Tibial nerve (tissue), 4 donors: ENCODE data around the gene URI1. TPM values are rescaled to one million over a fixed set of nuclear protein-coding genes. Genes with fewer than 3 reads are reported as not detected.
"Not testable (repeated sequence)": the region's sequence is repeated elsewhere in the genome, so short reads cannot be mapped to it uniquely, and the experiment has no call there.

Experiments
- DNase-seq, 2 donors: peaks; one replicate each; pipeline ENCODE4 v3.0.0-alpha.2; 2019; ENCODE audit warnings: low spot score in 2 of 2
- H3K27ac ChIP-seq, 4 donors: fragments of 200-600 bp; sonication (generic) in 3 of 4; one replicate each; pipeline ENCODE4 v1.5.1; 2017 to 2019; ENCODE audit warnings: mild to moderate bottlenecking in 1 of 4
- H3K27me3 ChIP-seq, 2 donors: fragments of 200-600 bp; sonication (generic) in 1 of 2; one replicate each; pipeline versions ENCODE4 v1.5.1 to v1.6.0; 2017 to 2019
- H3K36me3 ChIP-seq, 3 donors: fragments of 200-600 bp; sonication (generic); one replicate each; pipeline ENCODE4 v1.5.1; 2018 to 2019
- H3K4me1 ChIP-seq, 4 donors: fragments of 200-600 bp; sonication (generic) in 3 of 4; one replicate each; pipeline ENCODE4 v1.5.1; 2017 to 2019
- H3K4me3 ChIP-seq, 4 donors: fragments of 200-600 bp; sonication (generic) in 3 of 4; one replicate each; pipeline ENCODE4 v1.5.1; 2017 to 2019; ENCODE audit warnings: mild to moderate bottlenecking in 1 of 4, moderate library complexity in 1 of 4
- H3K9me3 ChIP-seq, 4 donors: fragments of 200-600 bp; sonication (generic) in 3 of 4; one replicate each; pipeline ENCODE4 v1.5.1; 2017 to 2019
- EP300 ChIP-seq, 2 donors: sonication (generic); formaldehyde crosslinking; IDR thresholded peaks; one replicate each; pipeline ENCODE4 v1.6.1; 2017; ENCODE audit warnings: antibody characterized with exemption in 2 of 2, mild to moderate bottlenecking in 1 of 2
- POLR2A ChIP-seq, 2 donors: fragments of 450-650 bp; IDR thresholded peaks; one replicate each; pipeline ENCODE4 v1.6.1; 2017; ENCODE audit warnings: antibody characterized with exemption in 2 of 2, mild to moderate bottlenecking in 2 of 2, moderate library complexity in 2 of 2
- WGBS, 2 donors: methylation state at CpG; one replicate each; pipeline ENCODE4 v1.1.5; 2018; 5-methylcytosine and 5-hydroxymethylcytosine counted together
- total RNA-seq, 4 donors: library from RNA; depleted of rRNA; stranded (reverse); fragments of >200 nt; gene quantifications; one replicate each; pipeline ENCODE4 v1.1.0, GENCODE V29; 2016
- TF ChIP-seq, protein P1 (sequence below), 5 experiments: fragments of 200-600 bp in 3 of 5; fragments of 450-650 bp in 2 of 5; sonication (generic) in 3 of 5; IDR thresholded peaks; one replicate each; pipeline ENCODE4 v1.5.1; 2016 to 2019; ENCODE audit warnings: antibody characterized with exemption in 5 of 5, mild to moderate bottlenecking in 3 of 5, moderate library complexity in 2 of 5

Gene URI1
- total RNA-seq, 4 donors from 2014 or later, result 43.8 to 67.8 (median 59.1) TPM

GRCh38 chr19:29963576-29963975 is 21.5 kb downstream of the URI1 start:
- peaks cover 0 to 69% (median 20%) of the 10 kb centered on the region in 4 donors for H3K4me1 ChIP-seq
- H3K27ac ChIP-seq, result no peak overlapping the region
- H3K36me3 ChIP-seq, result no peaks in the 10 kb centered on the region
- TF ChIP-seq POLR2A (IDR thresholded peaks at IDR 0.05) (no peak), EP300 (IDR thresholded peaks at IDR 0.05) (no peak)
- TF ChIP-seq, protein P1, sequence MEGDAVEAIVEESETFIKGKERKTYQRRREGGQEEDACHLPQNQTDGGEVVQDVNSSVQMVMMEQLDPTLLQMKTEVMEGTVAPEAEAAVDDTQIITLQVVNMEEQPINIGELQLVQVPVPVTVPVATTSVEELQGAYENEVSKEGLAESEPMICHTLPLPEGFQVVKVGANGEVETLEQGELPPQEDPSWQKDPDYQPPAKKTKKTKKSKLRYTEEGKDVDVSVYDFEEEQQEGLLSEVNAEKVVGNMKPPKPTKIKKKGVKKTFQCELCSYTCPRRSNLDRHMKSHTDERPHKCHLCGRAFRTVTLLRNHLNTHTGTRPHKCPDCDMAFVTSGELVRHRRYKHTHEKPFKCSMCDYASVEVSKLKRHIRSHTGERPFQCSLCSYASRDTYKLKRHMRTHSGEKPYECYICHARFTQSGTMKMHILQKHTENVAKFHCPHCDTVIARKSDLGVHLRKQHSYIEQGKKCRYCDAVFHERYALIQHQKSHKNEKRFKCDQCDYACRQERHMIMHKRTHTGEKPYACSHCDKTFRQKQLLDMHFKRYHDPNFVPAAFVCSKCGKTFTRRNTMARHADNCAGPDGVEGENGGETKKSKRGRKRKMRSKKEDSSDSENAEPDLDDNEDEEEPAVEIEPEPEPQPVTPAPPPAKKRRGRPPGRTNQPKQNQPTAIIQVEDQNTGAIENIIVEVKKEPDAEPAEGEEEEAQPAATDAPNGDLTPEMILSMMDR (IDR thresholded peaks at IDR 0.05), result no peak
- H3K4me3 ChIP-seq, result no peak overlapping the region
- no peak for DNase-seq
- H3K9me3 ChIP-seq, result no peaks in the 10 kb centered on the region
- WGBS, 2 donors, result 92 to 94% methylated on average over 4 of the region's 4 CpGs
- no peaks in the 10 kb centered on the region for H3K27me3 ChIP-seq

GRCh38 chr19:29964171-29964570 is 22.1 kb downstream of the URI1 start:
- Histone ChIP-seq H3K4me3 (no peak overlapping the region), H3K27me3 (no peaks in the 10 kb centered on the region), H3K9me3 (no peaks in the 10 kb centered on the region), H3K27ac (no peak overlapping the region), H3K36me3 (no peaks in the 10 kb centered on the region), H3K4me1 (peaks cover 0 to 69% (median 20%) of the 10 kb centered on the region in 4 donors)
- WGBS, 2 donors, result 58 to 67% methylated on average over 5 of the region's 5 CpGs
- TF ChIP-seq EP300 (IDR thresholded peaks at IDR 0.05) (no peak), POLR2A (IDR thresholded peaks at IDR 0.05) (no peak)
- TF ChIP-seq, protein P1 (IDR thresholded peaks at IDR 0.05), result no peak
- no peak for DNase-seq

DNA sequence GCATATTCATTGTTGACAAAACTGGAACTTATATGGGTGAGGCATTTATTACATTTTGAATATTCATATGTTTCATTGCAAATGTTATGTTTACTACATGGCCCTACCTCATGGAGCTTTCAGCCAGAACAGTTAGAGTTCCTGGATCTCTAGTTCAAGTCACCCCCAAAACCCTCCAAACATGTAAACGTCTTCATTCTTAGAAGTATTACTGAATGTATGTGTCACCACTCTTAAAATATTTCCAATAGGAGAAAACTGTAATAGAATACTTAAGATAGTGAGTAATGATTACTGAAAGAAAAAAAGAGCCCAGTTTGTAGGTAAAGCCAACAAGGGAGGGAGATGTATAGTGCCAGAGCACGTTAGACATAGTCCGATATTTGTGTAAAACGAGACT is 23.5 kb downstream of the URI1 start:
- Histone ChIP-seq H3K36me3 (no peaks in the 10 kb centered on the region), H3K9me3 (no peaks in the 10 kb centered on the region), H3K27me3 (no peaks in the 10 kb centered on the region), H3K27ac (no peak overlapping the region), H3K4me1 (peaks cover 0 to 73% (median 20%) of the 10 kb centered on the region in 4 donors), H3K4me3 (no peak overlapping the region)
- no peak for DNase-seq
- WGBS, 2 donors, result 72 to 77% methylated on average over 4 of the region's 4 CpGs
- TF ChIP-seq, protein P1 (IDR thresholded peaks at IDR 0.05), result no peak
- TF ChIP-seq EP300 (IDR thresholded peaks at IDR 0.05) (no peak), POLR2A (IDR thresholded peaks at IDR 0.05) (no peak)

DNA sequence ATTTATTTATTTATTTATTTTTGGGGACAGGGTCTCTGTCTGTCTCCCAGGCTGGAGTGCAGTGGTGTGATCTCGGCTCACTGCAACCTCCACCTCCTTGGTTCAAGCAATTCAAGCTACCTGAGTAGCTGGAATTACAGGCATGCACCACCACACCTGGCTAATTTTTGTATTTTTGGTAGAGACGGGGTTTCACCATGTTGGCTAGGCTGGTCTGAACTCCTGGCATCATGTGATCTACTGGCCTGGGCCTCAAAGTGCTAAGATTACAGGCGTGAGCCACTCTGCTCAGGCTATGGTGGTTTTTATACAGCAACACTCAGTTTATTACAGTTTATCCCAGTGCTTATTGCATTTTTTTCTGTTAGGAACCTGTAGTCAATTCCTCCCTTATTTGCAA is 24.1 kb downstream of the URI1 start:
- H3K4me1 ChIP-seq, result peaks cover 0 to 67% (median 20%) of the 10 kb centered on the region in 4 donors
- H3K9me3 ChIP-seq, H3K27me3 ChIP-seq, DNase-seq, H3K36me3 ChIP-seq, H3K4me3 ChIP-seq, H3K27ac ChIP-seq: not testable (repeated sequence)
- 90 to 92% methylated on average over 3 of the region's 3 CpGs for WGBS, 2 donors

DNA sequence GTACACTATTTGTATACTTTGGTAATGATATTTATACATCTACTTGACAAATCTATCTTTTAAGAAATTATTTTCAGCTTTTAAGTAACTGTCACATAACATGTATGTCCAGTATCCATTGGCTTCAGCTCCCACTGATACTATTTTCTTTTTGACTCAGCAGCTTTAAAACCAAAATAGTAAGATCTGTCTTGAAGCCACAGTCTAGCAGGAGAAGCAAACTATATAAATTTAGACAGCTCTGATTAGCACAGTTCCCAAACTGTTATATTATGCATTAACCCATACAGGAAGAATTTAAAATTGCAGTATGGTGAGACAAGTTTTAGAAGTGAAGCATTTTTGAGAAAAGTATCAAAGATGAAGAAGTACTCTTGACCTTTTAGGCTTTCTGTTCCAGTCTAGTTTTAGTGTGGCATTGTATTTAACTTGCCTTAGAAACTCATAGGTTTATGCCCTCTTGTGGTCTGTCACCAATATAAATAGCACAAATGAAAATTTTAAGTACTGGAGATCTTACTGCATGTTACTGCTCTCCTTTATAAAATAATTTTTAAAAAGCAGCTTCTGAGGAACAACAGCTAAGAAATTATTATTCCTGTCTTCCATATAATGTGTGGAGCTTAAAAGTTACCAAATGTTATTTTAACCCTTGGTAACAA is 24.7 kb downstream of the URI1 start:
- H3K4me1 ChIP-seq, result peaks cover 0 to 69% (median 20%) of the 10 kb centered on the region in 4 donors
- H3K27me3 ChIP-seq, result no peaks in the 10 kb centered on the region
- H3K36me3 ChIP-seq, result no peaks in the 10 kb centered on the region
- TF ChIP-seq, protein P1 (IDR thresholded peaks at IDR 0.05), result no peak
- TF ChIP-seq POLR2A (IDR thresholded peaks at IDR 0.05) (no peak), EP300 (IDR thresholded peaks at IDR 0.05) (no peak)
- no peak for DNase-seq
- no peak overlapping the region for H3K27ac ChIP-seq
- no peaks in the 10 kb centered on the region for H3K9me3 ChIP-seq
- no peak overlapping the region for H3K4me3 ChIP-seq
